GM23248 (cell line): ENCODE results near the gene GOLGA3.

Source experiments
- EZH2 ChIP-seq: fragments of 200-600 bp; sonication (generic); IDR thresholded peaks from 2 replicates; pipeline ENCODE4 v1.6.1; 2018; ENCODE audit warnings: antibody characterized with exemption, mild to moderate bottlenecking; ENCODE audit not compliant: insufficient read depth, poor library complexity, severe bottlenecking
- EZH2phosphoT487 ChIP-seq: fragments of 200-600 bp; sonication (generic); IDR thresholded peaks from 2 replicates; pipeline ENCODE4 v1.6.1; 2018; ENCODE audit warnings: antibody characterized with exemption, moderate library complexity, mild to moderate bottlenecking, low read depth; ENCODE audit not compliant: insufficient read depth

DNA sequence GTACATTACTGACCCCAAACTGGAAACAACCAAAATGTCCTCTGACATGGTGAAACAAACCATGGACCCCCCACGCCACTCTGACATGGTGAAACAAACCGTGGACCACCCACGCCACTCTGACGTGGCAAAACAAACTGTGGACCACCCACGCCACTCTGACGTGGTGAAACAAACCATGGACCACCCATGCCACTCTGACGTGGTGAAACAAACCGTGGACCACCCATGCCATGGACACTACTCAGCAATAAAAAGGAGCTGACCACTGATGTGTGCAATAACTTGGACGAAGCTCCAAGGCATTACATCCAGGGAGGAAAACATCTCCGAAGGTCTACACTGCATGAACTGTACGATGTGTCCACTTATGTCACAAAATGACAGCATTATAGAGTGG, 3.1 kb upstream of the GOLGA3 start:
- TF ChIP-seq EZH2, result no peak
- TF ChIP-seq EZH2phosphoT487, result no peak
